ENCODE data around the gene CEP20.

- TF ChIP-seq EZH2 (IDR thresholded peaks at IDR 0.05) (no peak), POLR2AphosphoS5 (IDR thresholded peaks at IDR 0.05; ENCODE audit: borderline replicate concordance, low read depth, low read length) (no peak), FOXP2 (optimal IDR thresholded peaks at IDR 0.05; ENCODE audit: control extremely low read depth, extremely low read length, insufficient read depth) (no peak)
These were observed 6.5 kb downstream of the CEP20 start for GRCh38 chr16:15881794-15882379.
